Measurements from ENCODE around the gene GLI1. TPM values are rescaled to one million over a fixed set of nuclear protein-coding genes. Genes with fewer than 3 reads are reported as not detected.
"Not testable (repeated sequence)": the region's sequence is repeated elsewhere in the genome, so short reads cannot be mapped to it uniquely, and the experiment has no call there.

GLI1 gene
- total RNA-seq, 1 donor from 2014 or later: 5.2 TPM

- no peaks in the 10 kb centered on the region for H3K36me3 ChIP-seq (ENCODE audit: control insufficient read depth in 3 of 3, insufficient read depth in 3 of 3, low read length in 3 of 3)
- H3K4me3 ChIP-seq (ENCODE audit: low read length in 3 of 3): no peak overlapping the region
- H3K9me3 ChIP-seq (ENCODE audit: control insufficient read depth in 3 of 3, low read length in 3 of 3): no peaks in the 10 kb centered on the region
- H3K27me3 ChIP-seq (ENCODE audit: control insufficient read depth in 3 of 3, insufficient read depth in 3 of 3, low read length in 3 of 3): no peaks in the 10 kb centered on the region
- H3K27ac ChIP-seq (ENCODE audit: low read depth, low read length): no peak overlapping the region
- no peak overlapping the region for H3K9ac ChIP-seq (ENCODE audit: low read depth in 1 of 3, low read length in 3 of 3)
- H3K4me1 ChIP-seq (ENCODE audit: control insufficient read depth in 3 of 3, insufficient read depth in 3 of 3, low read length in 3 of 3): no peaks in the 10 kb centered on the region
Observed at GRCh38 chr12:57439762-57440266, 19.8 kb upstream of the GLI1 start.

- not testable (repeated sequence) for H3K9me3 ChIP-seq (ENCODE audit: control insufficient read depth in 3 of 3, low read length in 3 of 3); H3K27me3 ChIP-seq (ENCODE audit: control insufficient read depth in 3 of 3, insufficient read depth in 3 of 3, low read length in 3 of 3); H3K9ac ChIP-seq (ENCODE audit: low read depth in 1 of 3, low read length in 3 of 3); H3K4me3 ChIP-seq (ENCODE audit: low read length in 3 of 3); H3K36me3 ChIP-seq (ENCODE audit: control insufficient read depth in 3 of 3, insufficient read depth in 3 of 3, low read length in 3 of 3); H3K27ac ChIP-seq (ENCODE audit: low read depth, low read length); H3K4me1 ChIP-seq (ENCODE audit: control insufficient read depth in 3 of 3, insufficient read depth in 3 of 3, low read length in 3 of 3)
Observed at GRCh38 chr12:57441393-57441792, 18.2 kb upstream of the GLI1 start.

DNA sequence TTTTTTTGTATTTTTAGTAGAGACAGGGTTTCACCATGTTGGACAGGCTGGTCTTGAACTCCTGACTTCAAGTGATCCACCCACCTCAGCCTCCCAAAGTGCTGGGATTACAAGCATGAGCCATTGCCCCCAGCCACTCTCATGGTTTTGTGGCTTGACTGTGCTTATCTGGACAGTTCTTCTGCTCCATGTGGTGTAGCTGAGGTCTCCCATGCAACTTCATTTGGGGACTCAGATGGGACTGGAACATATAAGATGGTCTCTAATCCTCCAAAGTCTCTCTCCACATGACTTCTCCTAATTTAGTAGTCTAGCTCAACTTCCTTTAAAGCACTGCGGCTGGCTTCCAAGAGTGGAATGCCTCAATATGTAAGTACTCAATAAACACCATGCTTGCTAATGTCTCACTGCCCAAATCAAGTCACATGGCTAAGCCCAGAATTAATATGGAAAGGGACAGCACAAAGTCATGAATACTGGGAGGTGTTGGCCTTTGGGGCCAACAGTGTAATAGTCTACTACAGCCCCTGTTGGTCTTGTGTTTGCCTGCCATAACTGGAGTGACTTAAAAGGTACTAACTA is 17.6 kb upstream of the GLI1 start:
- no peaks in the 10 kb centered on the region for H3K9me3 ChIP-seq (ENCODE audit: control insufficient read depth in 3 of 3, low read length in 3 of 3)
- H3K4me1 ChIP-seq (ENCODE audit: control insufficient read depth in 3 of 3, insufficient read depth in 3 of 3, low read length in 3 of 3): no peaks in the 10 kb centered on the region
- H3K27ac ChIP-seq (ENCODE audit: low read depth, low read length): no peak overlapping the region
- H3K36me3 ChIP-seq (ENCODE audit: control insufficient read depth in 3 of 3, insufficient read depth in 3 of 3, low read length in 3 of 3): no peaks in the 10 kb centered on the region
- no peak overlapping the region for H3K9ac ChIP-seq (ENCODE audit: low read depth in 1 of 3, low read length in 3 of 3)
- no peak overlapping the region for H3K4me3 ChIP-seq (ENCODE audit: low read length in 3 of 3)
- no peaks in the 10 kb centered on the region for H3K27me3 ChIP-seq (ENCODE audit: control insufficient read depth in 3 of 3, insufficient read depth in 3 of 3, low read length in 3 of 3)

DNA sequence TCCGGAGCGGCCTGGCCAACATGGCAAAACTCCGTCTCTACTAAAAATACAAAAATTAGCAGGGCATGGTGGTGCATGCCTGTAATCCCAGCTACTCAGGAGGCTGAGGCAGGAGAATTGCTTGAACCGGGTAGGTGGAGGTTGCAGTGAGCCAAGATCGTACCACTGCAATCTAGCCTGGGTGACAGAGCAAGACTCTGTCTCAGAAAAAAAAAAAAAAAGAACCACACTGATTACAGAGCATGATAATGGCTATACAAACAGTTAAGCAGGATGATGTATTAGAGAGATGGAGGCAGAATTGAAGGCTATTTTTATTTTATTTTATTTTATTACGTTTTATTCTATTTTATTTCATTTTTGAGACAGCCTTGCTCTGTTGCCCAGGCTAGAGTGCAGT is 15.2 kb upstream of the GLI1 start:
- not testable (repeated sequence) for H3K4me3 ChIP-seq (ENCODE audit: low read length in 3 of 3); H3K36me3 ChIP-seq (ENCODE audit: control insufficient read depth in 3 of 3, insufficient read depth in 3 of 3, low read length in 3 of 3); H3K4me1 ChIP-seq (ENCODE audit: control insufficient read depth in 3 of 3, insufficient read depth in 3 of 3, low read length in 3 of 3); H3K9ac ChIP-seq (ENCODE audit: low read depth in 1 of 3, low read length in 3 of 3); H3K27me3 ChIP-seq (ENCODE audit: control insufficient read depth in 3 of 3, insufficient read depth in 3 of 3, low read length in 3 of 3); H3K27ac ChIP-seq (ENCODE audit: low read depth, low read length); H3K9me3 ChIP-seq (ENCODE audit: control insufficient read depth in 3 of 3, low read length in 3 of 3)

DNA sequence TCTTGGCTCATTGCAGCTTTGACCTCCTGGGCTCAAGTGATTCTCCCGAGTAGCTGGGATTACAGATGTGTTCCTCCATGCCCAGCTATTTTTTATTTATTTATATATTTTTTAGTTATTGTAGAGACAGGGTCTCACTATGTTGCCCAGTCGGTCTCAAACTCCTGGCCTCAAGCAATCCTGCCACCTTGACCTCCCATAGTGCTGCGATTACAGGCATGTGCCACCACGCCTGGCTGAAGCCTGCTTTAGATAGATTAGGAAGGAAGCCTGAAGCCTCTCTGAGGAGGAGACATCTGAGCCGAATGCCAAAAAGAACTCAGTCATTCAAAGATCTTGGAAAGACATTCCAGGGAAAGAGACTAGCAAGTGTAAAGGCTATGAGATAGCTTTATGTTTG is 14.8 kb upstream of the GLI1 start:
- H3K9me3 ChIP-seq (ENCODE audit: control insufficient read depth in 3 of 3, low read length in 3 of 3): no peaks in the 10 kb centered on the region
- H3K4me1 ChIP-seq (ENCODE audit: control insufficient read depth in 3 of 3, insufficient read depth in 3 of 3, low read length in 3 of 3): no peaks in the 10 kb centered on the region
- no peak overlapping the region for H3K4me3 ChIP-seq (ENCODE audit: low read length in 3 of 3)
- no peak overlapping the region for H3K27ac ChIP-seq (ENCODE audit: low read depth, low read length)
- H3K36me3 ChIP-seq (ENCODE audit: control insufficient read depth in 3 of 3, insufficient read depth in 3 of 3, low read length in 3 of 3): no peaks in the 10 kb centered on the region
- H3K9ac ChIP-seq (ENCODE audit: low read depth in 1 of 3, low read length in 3 of 3): no peak overlapping the region
- no peaks in the 10 kb centered on the region for H3K27me3 ChIP-seq (ENCODE audit: control insufficient read depth in 3 of 3, insufficient read depth in 3 of 3, low read length in 3 of 3)

DNA sequence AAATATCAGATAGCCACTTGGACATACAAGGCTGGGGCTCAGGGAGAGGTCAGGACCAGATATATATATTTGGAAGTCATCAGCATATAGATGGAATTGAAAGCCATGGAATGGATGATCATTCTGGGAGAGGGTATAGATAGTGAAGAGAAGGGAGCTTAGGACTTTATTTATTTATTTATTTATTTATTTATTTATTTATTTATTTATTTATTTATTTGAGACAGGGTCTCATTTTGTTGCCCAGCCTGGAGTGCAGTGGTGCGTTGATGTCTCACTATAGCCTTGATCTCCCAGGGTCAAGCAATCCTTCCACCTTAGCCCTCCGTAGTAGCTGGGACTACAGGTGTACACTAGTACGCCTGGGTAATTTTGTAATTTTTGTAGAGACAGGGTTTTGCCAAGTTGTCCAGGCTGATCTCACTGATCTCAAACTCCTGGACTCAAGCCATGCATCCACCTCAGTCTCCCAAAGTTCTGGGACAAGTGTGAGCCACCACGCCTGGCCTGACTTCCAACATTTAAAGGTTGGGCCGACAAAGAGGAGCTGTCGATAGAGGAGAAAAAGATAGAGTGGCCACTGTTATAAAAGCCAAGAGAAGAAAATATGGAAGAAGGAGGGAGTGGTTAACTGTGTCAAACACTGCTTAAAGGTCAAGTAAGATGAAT is 13.2 kb upstream of the GLI1 start:
- no peaks in the 10 kb centered on the region for H3K36me3 ChIP-seq (ENCODE audit: control insufficient read depth in 3 of 3, insufficient read depth in 3 of 3, low read length in 3 of 3)
- H3K27ac ChIP-seq (ENCODE audit: low read depth, low read length): no peak overlapping the region
- H3K27me3 ChIP-seq (ENCODE audit: control insufficient read depth in 3 of 3, insufficient read depth in 3 of 3, low read length in 3 of 3): no peaks in the 10 kb centered on the region
- no peaks in the 10 kb centered on the region for H3K9me3 ChIP-seq (ENCODE audit: control insufficient read depth in 3 of 3, low read length in 3 of 3)
- H3K4me1 ChIP-seq (ENCODE audit: control insufficient read depth in 3 of 3, insufficient read depth in 3 of 3, low read length in 3 of 3): peaks cover 0 to 4% (median 4%) of the 10 kb centered on the region in 3 donors
- no peak overlapping the region for H3K9ac ChIP-seq (ENCODE audit: low read depth in 1 of 3, low read length in 3 of 3)
- no peak overlapping the region for H3K4me3 ChIP-seq (ENCODE audit: low read length in 3 of 3)

DNA sequence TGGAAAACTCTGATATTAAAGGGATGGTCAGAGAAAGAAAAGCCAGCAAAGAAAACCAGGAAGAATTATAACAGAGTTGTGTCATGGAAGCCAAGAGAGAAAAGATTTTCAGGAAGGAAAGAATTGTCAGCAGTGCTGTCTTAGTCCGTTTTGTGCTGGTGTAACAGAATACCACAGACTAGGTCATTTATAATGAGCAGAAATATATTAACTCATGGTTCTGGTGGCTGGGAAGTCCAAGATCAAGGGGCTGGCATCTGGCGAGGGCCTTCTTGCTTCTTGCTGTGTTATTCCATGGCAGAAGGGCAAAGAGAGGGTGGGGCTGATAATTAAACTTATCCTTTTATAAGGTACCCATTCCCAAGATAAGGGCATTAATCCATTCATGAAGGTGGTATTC is 10.9 kb upstream of the GLI1 start:
- Histone ChIP-seq H3K9ac (ENCODE audit: low read depth in 1 of 3, low read length in 3 of 3) (no peak overlapping the region), H3K9me3 (ENCODE audit: control insufficient read depth in 3 of 3, low read length in 3 of 3) (no peaks in the 10 kb centered on the region), H3K36me3 (ENCODE audit: control insufficient read depth in 3 of 3, insufficient read depth in 3 of 3, low read length in 3 of 3) (no peaks in the 10 kb centered on the region), H3K4me3 (ENCODE audit: low read length in 3 of 3) (no peak overlapping the region), H3K27me3 (ENCODE audit: control insufficient read depth in 3 of 3, insufficient read depth in 3 of 3, low read length in 3 of 3) (no peaks in the 10 kb centered on the region), H3K4me1 (ENCODE audit: control insufficient read depth in 3 of 3, insufficient read depth in 3 of 3, low read length in 3 of 3) (peaks cover 10 to 21% (median 18%) of the 10 kb centered on the region in 3 donors), H3K27ac (ENCODE audit: low read depth, low read length) (no peak overlapping the region)

DNA sequence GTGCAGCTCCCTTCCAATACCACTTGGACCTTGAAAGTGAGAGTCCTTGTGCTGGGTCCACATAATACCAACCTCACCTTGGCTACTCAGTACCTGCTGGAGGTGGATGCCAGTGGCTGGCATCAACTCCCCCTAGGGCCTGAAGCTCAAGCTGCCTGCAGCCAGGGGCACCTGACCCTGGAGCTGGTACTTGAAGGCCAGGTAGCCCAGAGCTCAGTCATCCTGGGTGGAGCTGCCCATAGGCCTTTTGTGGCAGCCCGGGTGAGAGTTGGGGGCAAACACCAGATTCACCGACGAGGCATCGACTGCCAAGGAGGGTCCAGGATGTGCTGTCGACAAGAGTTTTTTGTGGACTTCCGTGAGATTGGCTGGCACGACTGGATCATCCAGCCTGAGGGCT is 10.2 kb upstream of the GLI1 start:
- Histone ChIP-seq H3K4me3 (ENCODE audit: low read length in 3 of 3) (no peak overlapping the region), H3K36me3 (ENCODE audit: control insufficient read depth in 3 of 3, insufficient read depth in 3 of 3, low read length in 3 of 3) (no peaks in the 10 kb centered on the region), H3K9me3 (ENCODE audit: control insufficient read depth in 3 of 3, low read length in 3 of 3) (no peaks in the 10 kb centered on the region), H3K9ac (ENCODE audit: low read depth in 1 of 3, low read length in 3 of 3) (no peak overlapping the region), H3K4me1 (ENCODE audit: control insufficient read depth in 3 of 3, insufficient read depth in 3 of 3, low read length in 3 of 3) (peaks cover 10 to 25% (median 18%) of the 10 kb centered on the region in 3 donors), H3K27me3 (ENCODE audit: control insufficient read depth in 3 of 3, insufficient read depth in 3 of 3, low read length in 3 of 3) (no peaks in the 10 kb centered on the region), H3K27ac (ENCODE audit: low read depth, low read length) (no peak overlapping the region)

GRCh38 chr12:57450057-57450456 is 9.5 kb upstream of the GLI1 start:
- Histone ChIP-seq H3K4me1 (ENCODE audit: control insufficient read depth in 3 of 3, insufficient read depth in 3 of 3, low read length in 3 of 3) (peaks cover 14 to 32% (median 25%) of the 10 kb centered on the region in 3 donors), H3K27me3 (ENCODE audit: control insufficient read depth in 3 of 3, insufficient read depth in 3 of 3, low read length in 3 of 3) (no peaks in the 10 kb centered on the region), H3K27ac (ENCODE audit: low read depth, low read length) (no peak overlapping the region), H3K36me3 (ENCODE audit: control insufficient read depth in 3 of 3, insufficient read depth in 3 of 3, low read length in 3 of 3) (no peaks in the 10 kb centered on the region), H3K9ac (ENCODE audit: low read depth in 1 of 3, low read length in 3 of 3) (no peak overlapping the region), H3K9me3 (ENCODE audit: control insufficient read depth in 3 of 3, low read length in 3 of 3) (no peaks in the 10 kb centered on the region), H3K4me3 (ENCODE audit: low read length in 3 of 3) (no peak overlapping the region)

DNA sequence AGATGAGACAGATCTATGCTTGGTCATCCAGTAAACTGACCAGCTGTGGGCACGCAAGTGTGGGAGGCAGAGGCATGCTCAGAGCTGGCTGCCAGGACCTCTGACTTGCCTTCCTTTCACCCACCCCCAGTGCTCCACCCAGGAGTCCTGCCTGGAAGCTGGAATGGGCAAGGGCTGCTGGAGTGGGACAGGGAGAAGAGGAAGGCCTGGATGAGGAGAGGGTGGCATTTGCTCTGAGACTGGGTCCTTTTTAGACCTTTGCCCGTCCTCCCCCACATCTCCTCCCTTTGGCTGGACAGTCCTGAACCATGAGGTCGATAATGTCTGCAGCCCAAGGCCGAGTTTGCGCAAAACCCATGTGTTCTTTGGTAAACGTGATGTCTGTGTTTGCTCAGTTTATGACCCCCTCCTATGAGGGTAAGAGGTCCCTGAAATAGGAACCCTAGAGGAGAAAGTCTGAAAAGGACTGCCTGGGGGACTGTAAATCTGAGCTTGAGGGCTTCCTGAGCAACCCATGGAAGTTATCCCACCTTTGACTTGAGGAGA is 8.3 kb upstream of the GLI1 start:
- Histone ChIP-seq H3K27ac (ENCODE audit: low read depth, low read length) (peak overlapping the region; percentile 4), H3K36me3 (ENCODE audit: control insufficient read depth in 3 of 3, insufficient read depth in 3 of 3, low read length in 3 of 3) (no peaks in the 10 kb centered on the region), H3K4me1 (ENCODE audit: control insufficient read depth in 3 of 3, insufficient read depth in 3 of 3, low read length in 3 of 3) (peaks cover 22 to 44% (median 38%) of the 10 kb centered on the region in 3 donors), H3K9me3 (ENCODE audit: control insufficient read depth in 3 of 3, low read length in 3 of 3) (no peaks in the 10 kb centered on the region), H3K9ac (ENCODE audit: low read depth in 1 of 3, low read length in 3 of 3) (no peak overlapping the region), H3K27me3 (ENCODE audit: control insufficient read depth in 3 of 3, insufficient read depth in 3 of 3, low read length in 3 of 3) (no peaks in the 10 kb centered on the region), H3K4me3 (ENCODE audit: low read length in 3 of 3) (peak overlapping the region in 1 of 3 donors; percentile 13)

Data from skeletal muscle tissue (tissue), 4 donors.